Fibroblast of lung (primary cell): Measurements from ENCODE around the gene SLC37A1. TPM values are rescaled to one million over a fixed set of nuclear protein-coding genes. Genes with fewer than 3 reads are reported as not detected.
A peak's percentile ranks its signal among the peaks of the same experiment; 100 is the strongest.
"Not testable (repeated sequence)": the region's sequence is repeated elsewhere in the genome, so short reads cannot be mapped to it uniquely, and the experiment has no call there.

ENCODE experiments used
- DNase-seq, 2 donors: peaks; one replicate each; pipeline versions ENCODE4 v3.0.0 to v3.0.0-alpha.2; 2010; ENCODE audit warnings: low read depth in 2 of 2
- H2AFZ ChIP-seq: 2 replicates; pipeline ENCODE4 v1.5.1; 2012; ENCODE audit warnings: low read length, control low read depth, inconsistent platforms
- H3K27ac ChIP-seq: 2 replicates; pipeline ENCODE4 v1.5.1; 2011; ENCODE audit warnings: low read length, control low read depth; ENCODE audit not compliant: insufficient read depth
- H3K27me3 ChIP-seq: 2 replicates; pipeline ENCODE4 v1.5.1; 2011; ENCODE audit warnings: mild to moderate bottlenecking, low read length; ENCODE audit not compliant: control insufficient read depth, insufficient read depth
- H3K36me3 ChIP-seq: 2 replicates; pipeline ENCODE4 v1.5.1; 2011; ENCODE audit warnings: low read length; ENCODE audit not compliant: control insufficient read depth, insufficient read depth
- H3K4me1 ChIP-seq: 2 replicates; pipeline ENCODE4 v1.5.1; 2011; ENCODE audit warnings: low read length; ENCODE audit not compliant: control insufficient read depth, insufficient read depth; ENCODE audit errors: extremely low read depth
- H3K4me2 ChIP-seq: 2 replicates; pipeline ENCODE4 v1.5.1; 2011; ENCODE audit warnings: low read length, control low read depth; ENCODE audit not compliant: insufficient read depth; ENCODE audit errors: extremely low read depth
- H3K4me3 ChIP-seq, 4 experiments: fragments of 200-600 bp in 1 of 4; sonication (generic) in 1 of 4; replicated peaks in 1 of 4; 2 replicates each; pipeline ENCODE4 v1.5.1; 2011 to 2016; ENCODE audit warnings: low read length in 4 of 4, low read depth in 3 of 4, mild to moderate bottlenecking in 3 of 4, control low read depth in 2 of 4, inconsistent platforms in 1 of 4, mixed read lengths in 1 of 4; ENCODE audit not compliant: insufficient read depth in 1 of 4; ENCODE audit errors: control extremely low read depth in 1 of 4
- H3K79me2 ChIP-seq: 2 replicates; pipeline ENCODE4 v1.5.1; 2012; ENCODE audit warnings: mild to moderate bottlenecking, low read length, inconsistent platforms; ENCODE audit not compliant: control insufficient read depth, insufficient read depth
- H3K9ac ChIP-seq: 2 replicates; pipeline ENCODE4 v1.5.1; 2011; ENCODE audit warnings: mild to moderate bottlenecking, low read length, control low read depth; ENCODE audit not compliant: insufficient read depth
- H3K9me3 ChIP-seq: 2 replicates; pipeline ENCODE4 v1.5.1; 2012; ENCODE audit warnings: low read depth, low read length; ENCODE audit not compliant: control insufficient read depth, insufficient read depth
- H4K20me1 ChIP-seq: 2 replicates; pipeline ENCODE4 v1.5.1; 2011; ENCODE audit warnings: low read length; ENCODE audit not compliant: control insufficient read depth, insufficient read depth; ENCODE audit errors: extremely low read depth
- EZH2 ChIP-seq: IDR thresholded peaks from 2 replicates; pipeline ENCODE4 v1.5.1; 2012; ENCODE audit warnings: low read length, control low read depth, mild to moderate bottlenecking; ENCODE audit errors: missing control alignments
- polyA plus RNA-seq, 2 donors: library from polyadenylated mRNA; depleted of rRNA in 1 of 2; stranded (reverse) in 1 of 2; unstranded in 1 of 2; fragments of >200 nt; gene quantifications; 2 replicates each; pipeline ENCODE4 v1.2.1, GENCODE V29; 2011 to 2012; ENCODE audit warnings: missing spikeins in 1 of 2
- total RNA-seq: library from RNA; depleted of rRNA; stranded (reverse); fragments of >200 nt; gene quantifications from 2 replicates; pipeline ENCODE4 v1.2.1, GENCODE V29; 2014
- TF ChIP-seq, protein P1 (sequence below), 2 donors: IDR thresholded peaks in 1 of 2; conservative IDR thresholded peaks in 1 of 2; 1 replicate in 1 of 2; 2 replicates in 1 of 2; pipeline ENCODE4 v1.5.1; 2011 to 2012; ENCODE audit warnings: low read length in 2 of 2, control low read depth in 1 of 2, inconsistent platforms in 1 of 2, low read depth in 1 of 2, mild to moderate bottlenecking in 1 of 2

SLC37A1 gene
- total and polyA plus RNA-seq, 2 donors (not counting 1 experiment from before 2014, with no cell fraction given), result 0.42 to 6.4 TPM

DNA sequence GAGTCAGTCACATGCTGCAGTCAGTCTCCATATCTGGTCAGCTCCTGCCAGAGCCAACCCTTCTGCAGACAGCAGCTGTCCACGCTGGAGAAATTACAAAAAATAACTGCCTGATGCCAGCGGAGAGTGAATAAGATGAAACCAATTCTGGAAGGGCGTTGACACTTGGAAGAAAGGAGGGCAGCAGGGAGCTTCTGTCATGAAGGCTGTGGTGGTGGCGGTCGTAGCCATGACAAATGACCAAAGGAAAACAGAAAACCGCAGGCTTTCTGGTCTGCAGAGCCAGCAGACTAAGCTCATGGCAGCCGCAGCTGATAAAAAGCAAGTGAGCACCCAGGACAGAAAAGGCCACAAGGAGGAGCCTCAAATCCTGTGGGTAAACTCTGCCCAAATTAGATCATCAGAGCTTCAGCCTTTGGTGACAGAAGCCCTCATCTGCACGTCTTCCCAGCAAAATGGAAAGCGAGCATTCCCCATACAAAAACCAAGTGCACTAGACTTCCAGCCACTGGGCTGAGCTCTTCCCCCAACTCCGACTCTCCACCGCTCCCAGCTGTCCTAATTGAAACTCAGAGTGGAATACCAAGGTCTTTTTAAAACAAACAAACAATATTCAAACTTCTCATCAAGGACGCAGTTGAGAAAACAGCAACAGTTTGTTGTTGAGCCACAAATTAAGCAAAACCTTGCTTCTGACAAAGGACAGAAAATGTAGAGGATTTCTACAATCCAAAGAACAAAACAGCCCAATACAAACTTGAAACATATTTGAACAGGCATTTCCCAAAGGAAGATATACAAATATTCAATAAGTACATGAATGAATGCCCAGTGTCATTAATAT lies 46.3 kb upstream of the SLC37A1 start:
- DNase-seq, result peak; percentile 32 to 52
- Histone ChIP-seq H3K36me3 (no peaks in the 10 kb centered on the region), H3K27ac (no peak overlapping the region), H3K79me2 (no peaks in the 10 kb centered on the region), H3K9me3 (no peaks in the 10 kb centered on the region), H3K27me3 (no peaks in the 10 kb centered on the region), H3K4me3 (no peak overlapping the region), H4K20me1 (no peaks in the 10 kb centered on the region), H2AFZ (no peak overlapping the region), H3K9ac (no peak overlapping the region), H3K4me2 (no peak overlapping the region), H3K4me1 (no peaks in the 10 kb centered on the region)
- TF ChIP-seq EZH2, result no peak
- TF ChIP-seq, protein P1, sequence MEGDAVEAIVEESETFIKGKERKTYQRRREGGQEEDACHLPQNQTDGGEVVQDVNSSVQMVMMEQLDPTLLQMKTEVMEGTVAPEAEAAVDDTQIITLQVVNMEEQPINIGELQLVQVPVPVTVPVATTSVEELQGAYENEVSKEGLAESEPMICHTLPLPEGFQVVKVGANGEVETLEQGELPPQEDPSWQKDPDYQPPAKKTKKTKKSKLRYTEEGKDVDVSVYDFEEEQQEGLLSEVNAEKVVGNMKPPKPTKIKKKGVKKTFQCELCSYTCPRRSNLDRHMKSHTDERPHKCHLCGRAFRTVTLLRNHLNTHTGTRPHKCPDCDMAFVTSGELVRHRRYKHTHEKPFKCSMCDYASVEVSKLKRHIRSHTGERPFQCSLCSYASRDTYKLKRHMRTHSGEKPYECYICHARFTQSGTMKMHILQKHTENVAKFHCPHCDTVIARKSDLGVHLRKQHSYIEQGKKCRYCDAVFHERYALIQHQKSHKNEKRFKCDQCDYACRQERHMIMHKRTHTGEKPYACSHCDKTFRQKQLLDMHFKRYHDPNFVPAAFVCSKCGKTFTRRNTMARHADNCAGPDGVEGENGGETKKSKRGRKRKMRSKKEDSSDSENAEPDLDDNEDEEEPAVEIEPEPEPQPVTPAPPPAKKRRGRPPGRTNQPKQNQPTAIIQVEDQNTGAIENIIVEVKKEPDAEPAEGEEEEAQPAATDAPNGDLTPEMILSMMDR (conservative IDR thresholded peaks at IDR 0.05 in 1 of 2, IDR thresholded peaks at IDR 0.05 in 1 of 2; ENCODE audit: low read depth in 1 of 2, low read length in 2 of 2), result peak; percentile 17 to 25

- no peaks in the 10 kb centered on the region for H3K27me3 ChIP-seq
- DNase-seq, result peak in 1 of 2 donors; percentile 8
- TF ChIP-seq, protein P1 (conservative IDR thresholded peaks at IDR 0.05 in 1 of 2, IDR thresholded peaks at IDR 0.05 in 1 of 2; ENCODE audit: low read depth in 1 of 2, low read length in 2 of 2), result no peak
- TF ChIP-seq EZH2, result no peak
- H3K4me3 ChIP-seq, result no peak overlapping the region
- no peak overlapping the region for H3K27ac ChIP-seq
- no peak overlapping the region for H2AFZ ChIP-seq
- H3K79me2 ChIP-seq, result no peaks in the 10 kb centered on the region
- H3K9me3 ChIP-seq, result no peaks in the 10 kb centered on the region
- H3K36me3 ChIP-seq, result no peaks in the 10 kb centered on the region
- H3K9ac ChIP-seq, result no peak overlapping the region
- no peaks in the 10 kb centered on the region for H4K20me1 ChIP-seq
- no peaks in the 10 kb centered on the region for H3K4me1 ChIP-seq
- H3K4me2 ChIP-seq, result no peak overlapping the region
Observed at GRCh38 chr21:42468491-42469131, 45.0 kb upstream of the SLC37A1 start.

DNA sequence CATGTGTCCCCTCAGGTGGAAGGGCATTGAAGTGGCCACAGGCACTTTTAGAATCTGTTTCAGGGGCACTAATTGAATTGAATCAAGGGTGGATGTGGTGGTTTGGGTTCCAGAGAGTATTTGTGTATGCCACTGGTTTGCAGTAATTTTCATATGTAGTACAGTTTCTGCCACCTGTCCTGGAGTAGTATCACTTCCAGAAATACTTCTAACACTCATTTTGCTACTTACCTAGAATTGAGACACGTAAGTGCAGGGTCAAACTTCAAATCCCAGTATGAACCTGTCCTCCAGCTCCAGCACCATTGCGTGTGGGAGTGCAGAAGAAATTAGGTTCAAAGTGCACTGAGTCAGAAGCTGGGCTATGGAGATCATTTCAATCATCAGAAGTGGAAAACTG lies 44.4 kb upstream of the SLC37A1 start:
- no peak for DNase-seq

DNA sequence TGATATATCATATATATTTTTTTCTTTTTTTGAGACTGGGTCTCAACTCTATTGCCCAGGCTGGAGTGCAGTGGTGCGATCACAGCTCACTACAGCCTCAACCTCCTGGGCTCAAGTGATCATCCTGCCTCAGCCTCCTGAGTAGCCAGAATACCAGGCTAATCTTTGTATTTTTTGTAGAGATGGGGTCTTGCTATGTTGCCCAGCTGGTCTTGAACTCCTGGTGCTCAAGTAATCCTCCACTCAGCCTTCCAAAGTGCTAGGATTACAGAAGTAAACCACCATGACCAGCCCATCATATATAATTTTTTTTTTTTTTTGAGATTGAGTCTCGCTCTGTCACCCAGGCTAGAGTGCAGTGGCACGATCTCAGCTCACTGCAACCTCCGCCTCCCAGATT lies 43.9 kb upstream of the SLC37A1 start:
- not testable (repeated sequence) for H3K27ac ChIP-seq, H3K9me3 ChIP-seq, H2AFZ ChIP-seq, H3K4me3 ChIP-seq, H3K4me1 ChIP-seq, H3K36me3 ChIP-seq, DNase-seq, H4K20me1 ChIP-seq, H3K9ac ChIP-seq, H3K27me3 ChIP-seq, H3K79me2 ChIP-seq, H3K4me2 ChIP-seq

More for the DNA sequence above, 44.4 kb upstream of the SLC37A1 start:
- Histone ChIP-seq H3K4me3 (no peak overlapping the region), H3K36me3 (no peaks in the 10 kb centered on the region), H3K79me2 (no peaks in the 10 kb centered on the region), H2AFZ (no peak overlapping the region), H3K4me1 (no peaks in the 10 kb centered on the region), H3K4me2 (no peak overlapping the region), H3K9ac (no peak overlapping the region), H3K9me3 (no peaks in the 10 kb centered on the region), H3K27me3 (no peaks in the 10 kb centered on the region), H4K20me1 (no peaks in the 10 kb centered on the region), H3K27ac (no peak overlapping the region)
- TF ChIP-seq, protein P1 (conservative IDR thresholded peaks at IDR 0.05 in 1 of 2, IDR thresholded peaks at IDR 0.05 in 1 of 2; ENCODE audit: low read depth in 1 of 2, low read length in 2 of 2), result no peak
- TF ChIP-seq EZH2, result no peak
